MM.1S (cell line): ENCODE measurements around the gene PHPT1.

Experiments
- DNase-seq: peaks from one replicate; pipeline ENCODE4 v3.0.0-alpha.2; 2015
- H2AFZ ChIP-seq: fragments of 300-600 bp; sonication (generic); 2 replicates; pipeline ENCODE4 v1.6.0; 2016; ENCODE audit warnings: antibody characterized with exemption, low read length
- H3F3A ChIP-seq: fragments of 300-600 bp; sonication (generic); 2 replicates; pipeline ENCODE4 v1.6.1; 2016; ENCODE audit warnings: mild to moderate bottlenecking, antibody characterized with exemption, low read length, moderate library complexity, mixed read lengths; ENCODE audit not compliant: insufficient read depth
- H3K27ac ChIP-seq: fragments of 300-600 bp; sonication (generic); 2 replicates; pipeline ENCODE4 v1.5.1; 2016; ENCODE audit warnings: mild to moderate bottlenecking, low read length
- H3K27me3 ChIP-seq: fragments of 300-600 bp; sonication (generic); replicated peaks from 2 replicates; pipeline ENCODE4 v1.6.0; 2016; ENCODE audit warnings: low read length; ENCODE audit not compliant: insufficient read depth
- H3K36me3 ChIP-seq: fragments of 300-600 bp; sonication (generic); replicated peaks from 2 replicates; pipeline ENCODE4 v1.6.1; 2016; ENCODE audit warnings: mild to moderate bottlenecking, low read length, mixed read lengths; ENCODE audit not compliant: insufficient read depth
- H3K4me1 ChIP-seq: fragments of 300-600 bp; sonication (generic); 2 replicates; pipeline ENCODE4 v1.6.1; 2016; ENCODE audit warnings: low read length, mixed read lengths
- H3K4me2 ChIP-seq: fragments of 300-600 bp; sonication (generic); 2 replicates; pipeline ENCODE4 v1.6.0; 2016; ENCODE audit warnings: low read depth, low read length
- H3K4me3 ChIP-seq: fragments of 300-600 bp; sonication (generic); 2 replicates; pipeline ENCODE4 v1.5.1; 2016; ENCODE audit warnings: low read length, mixed read lengths
- H3K79me2 ChIP-seq: fragments of 300-600 bp; sonication (generic); 2 replicates; pipeline ENCODE4 v1.6.1; 2016; ENCODE audit warnings: mixed run types, low read length, mixed read lengths
- H3K9ac ChIP-seq: fragments of 300-600 bp; sonication (generic); 2 replicates; pipeline ENCODE4 v1.6.1; 2016; ENCODE audit warnings: low read length, mixed read lengths
- H3K9me2 ChIP-seq: fragments of 300-600 bp; sonication (generic); replicated peaks from 2 replicates; pipeline ENCODE4 v1.6.1; 2016; ENCODE audit warnings: mild to moderate bottlenecking, low read length, mixed read lengths; ENCODE audit not compliant: insufficient read depth
- H3K9me3 ChIP-seq: fragments of 300-600 bp; sonication (generic); replicated peaks from 2 replicates; pipeline ENCODE4 v1.6.1; 2016; ENCODE audit warnings: mild to moderate bottlenecking, low read length, mixed read lengths; ENCODE audit not compliant: insufficient read depth
- H4K20me1 ChIP-seq: fragments of 300-600 bp; sonication (generic); 2 replicates; pipeline ENCODE4 v1.6.1; 2016; ENCODE audit warnings: mild to moderate bottlenecking, low read length, moderate library complexity, mixed read lengths; ENCODE audit not compliant: insufficient read depth
- EZH2 ChIP-seq: fragments of 300-600 bp; sonication (generic); optimal IDR thresholded peaks from 2 replicates; pipeline ENCODE3; 2017; ENCODE audit warnings: low read depth, mild to moderate bottlenecking, antibody characterized with exemption, low read length, mixed read lengths
- EZH2phosphoT487 ChIP-seq: fragments of 300-600 bp; sonication (generic); IDR thresholded peaks from 2 replicates; pipeline ENCODE4 v1.6.1; 2018; ENCODE audit warnings: antibody characterized with exemption, low read length
- TF ChIP-seq, protein P1 (sequence below): fragments of 300-600 bp; sonication (generic); IDR thresholded peaks from 2 replicates; pipeline ENCODE4 v1.5.1; 2016; ENCODE audit warnings: antibody characterized with exemption, low read length, mixed read lengths

Gene PHPT1

DNA sequence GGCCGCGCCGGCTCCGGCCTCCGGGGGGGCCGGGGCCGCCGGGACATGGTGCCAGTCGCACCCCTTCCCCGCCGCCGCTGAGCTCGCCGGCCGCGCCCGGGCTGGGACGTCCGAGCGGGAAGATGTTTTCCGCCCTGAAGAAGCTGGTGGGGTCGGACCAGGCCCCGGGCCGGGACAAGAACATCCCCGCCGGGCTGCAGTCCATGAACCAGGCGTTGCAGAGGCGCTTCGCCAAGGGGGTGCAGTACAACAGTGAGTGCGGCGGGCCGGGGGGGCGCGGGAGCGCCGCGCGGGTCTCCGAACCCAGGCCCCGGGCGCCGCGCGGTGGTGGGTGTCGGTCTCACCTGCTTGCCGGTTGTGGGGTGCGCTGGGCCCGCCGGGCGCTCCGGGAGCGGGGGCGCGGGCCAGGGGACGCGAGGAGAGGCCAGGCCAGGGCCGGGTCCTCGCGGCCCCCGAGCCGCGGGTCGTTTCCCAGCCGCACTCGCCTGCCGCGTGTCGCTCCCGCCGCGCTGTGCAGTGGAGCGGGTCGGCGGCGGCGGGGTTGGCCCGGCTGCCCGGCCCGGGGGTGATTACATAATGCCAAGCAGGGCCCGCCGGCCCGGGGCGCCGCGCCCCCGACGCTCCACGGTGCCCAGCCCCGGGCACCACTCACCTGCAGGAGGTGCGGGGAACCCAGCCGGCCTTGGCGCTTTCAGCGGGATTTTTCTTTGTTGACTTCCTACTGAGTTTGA, 41.0 kb upstream of the PHPT1 start:
- no peaks in the 10 kb centered on the region for H3K27me3 ChIP-seq
- no peaks in the 10 kb centered on the region for H3K9me2 ChIP-seq
- no peaks in the 10 kb centered on the region for H4K20me1 ChIP-seq
- peak overlapping the region; percentile 90 for H3K4me3 ChIP-seq
- no peak for TF ChIP-seq EZH2
- TF ChIP-seq EZH2phosphoT487: no peak
- TF ChIP-seq, protein P1, sequence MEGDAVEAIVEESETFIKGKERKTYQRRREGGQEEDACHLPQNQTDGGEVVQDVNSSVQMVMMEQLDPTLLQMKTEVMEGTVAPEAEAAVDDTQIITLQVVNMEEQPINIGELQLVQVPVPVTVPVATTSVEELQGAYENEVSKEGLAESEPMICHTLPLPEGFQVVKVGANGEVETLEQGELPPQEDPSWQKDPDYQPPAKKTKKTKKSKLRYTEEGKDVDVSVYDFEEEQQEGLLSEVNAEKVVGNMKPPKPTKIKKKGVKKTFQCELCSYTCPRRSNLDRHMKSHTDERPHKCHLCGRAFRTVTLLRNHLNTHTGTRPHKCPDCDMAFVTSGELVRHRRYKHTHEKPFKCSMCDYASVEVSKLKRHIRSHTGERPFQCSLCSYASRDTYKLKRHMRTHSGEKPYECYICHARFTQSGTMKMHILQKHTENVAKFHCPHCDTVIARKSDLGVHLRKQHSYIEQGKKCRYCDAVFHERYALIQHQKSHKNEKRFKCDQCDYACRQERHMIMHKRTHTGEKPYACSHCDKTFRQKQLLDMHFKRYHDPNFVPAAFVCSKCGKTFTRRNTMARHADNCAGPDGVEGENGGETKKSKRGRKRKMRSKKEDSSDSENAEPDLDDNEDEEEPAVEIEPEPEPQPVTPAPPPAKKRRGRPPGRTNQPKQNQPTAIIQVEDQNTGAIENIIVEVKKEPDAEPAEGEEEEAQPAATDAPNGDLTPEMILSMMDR: no peak
- no peaks in the 10 kb centered on the region for H3K9me3 ChIP-seq
- H3K27ac ChIP-seq: no peak overlapping the region
- peak overlapping the region; percentile 57 for H3K4me2 ChIP-seq
- H3K4me1 ChIP-seq: peaks cover 21% of the 10 kb centered on the region; the same call in 1 of the 2 replicates
- H3F3A ChIP-seq: peaks cover 3% of the 10 kb centered on the region; the same call in 1 of the 2 replicates
- H3K79me2 ChIP-seq: peaks cover 62% of the 10 kb centered on the region
- peak overlapping the region; percentile 81 for H3K9ac ChIP-seq
- H2AFZ ChIP-seq: no peak overlapping the region; the same call in 1 of the 2 replicates
- no peaks in the 10 kb centered on the region for H3K36me3 ChIP-seq
- peak; percentile 22 for DNase-seq

DNA sequence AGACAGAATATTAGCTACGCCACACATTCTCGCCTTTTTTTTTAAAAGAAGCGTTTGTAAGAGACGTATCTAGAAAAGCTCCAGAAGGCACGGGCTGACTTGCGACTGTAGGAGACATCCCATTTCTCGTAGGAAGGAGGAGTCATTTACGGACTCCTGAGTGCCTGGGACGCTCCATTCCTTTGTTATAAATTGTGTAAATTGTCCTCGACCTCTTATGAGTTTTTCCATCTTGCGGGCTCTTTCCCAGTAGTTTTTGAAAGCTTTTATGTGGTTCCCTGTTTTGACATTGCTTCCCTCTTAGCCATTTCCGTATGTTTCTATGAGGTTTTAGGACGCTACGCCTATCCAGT, 40.4 kb upstream of the PHPT1 start:
- no peaks in the 10 kb centered on the region for H3K36me3 ChIP-seq
- no peaks in the 10 kb centered on the region for H4K20me1 ChIP-seq
- H3K9ac ChIP-seq: peak overlapping the region; percentile 58; the same call in 1 of the 2 replicates
- H3K9me3 ChIP-seq: no peaks in the 10 kb centered on the region
- H3K4me2 ChIP-seq: peak overlapping the region; percentile 57
- no peaks in the 10 kb centered on the region for H3K27me3 ChIP-seq
- H3F3A ChIP-seq: peaks cover 3% of the 10 kb centered on the region; the same call in 1 of the 2 replicates
- no peaks in the 10 kb centered on the region for H3K9me2 ChIP-seq
- H3K4me1 ChIP-seq: peaks cover 21% of the 10 kb centered on the region; the same call in 1 of the 2 replicates
- peaks cover 65% of the 10 kb centered on the region for H3K79me2 ChIP-seq
- H3K4me3 ChIP-seq: peak overlapping the region; percentile 90
- H3K27ac ChIP-seq: no peak overlapping the region
- TF ChIP-seq, protein P1: no peak
- DNase-seq: peak; percentile 14
- H2AFZ ChIP-seq: no peak overlapping the region

DNA sequence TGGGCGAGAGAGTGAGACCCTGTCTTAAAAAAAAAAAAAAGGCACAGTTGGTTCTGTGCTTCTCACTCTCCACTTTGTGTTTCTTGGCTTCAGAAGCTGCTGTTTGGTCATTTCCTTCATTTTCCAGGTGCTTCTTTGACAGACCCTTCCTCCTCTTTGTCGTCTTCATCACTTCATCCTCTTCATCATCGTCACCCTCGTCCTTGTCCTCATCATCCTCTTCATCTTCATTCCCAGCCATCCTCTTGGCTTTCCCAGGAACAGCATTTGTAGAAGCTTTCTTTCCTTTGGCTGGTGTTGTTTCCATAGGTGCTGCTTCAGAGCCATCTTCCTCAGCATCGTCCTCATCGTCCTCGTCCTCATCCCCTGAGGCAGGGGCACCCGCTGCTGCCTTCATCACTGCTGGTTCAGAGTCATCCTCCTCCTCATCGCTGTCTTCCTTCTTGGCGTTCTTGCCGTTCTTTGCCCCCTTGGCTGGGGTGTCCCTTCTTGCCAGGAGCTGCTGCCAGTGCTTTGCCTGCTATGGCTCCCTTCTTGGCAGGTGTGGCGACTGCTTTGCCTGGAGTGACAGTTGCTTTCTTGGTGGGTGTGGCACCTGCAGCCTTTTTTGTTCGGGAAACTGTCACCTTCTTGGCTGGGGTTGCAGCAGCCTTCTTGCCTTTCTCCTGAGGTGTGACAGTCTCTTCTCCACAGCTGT, 34.3 kb upstream of the PHPT1 start:
- Histone ChIP-seq H3K4me2 (no peak overlapping the region), H3K27me3 (no peaks in the 10 kb centered on the region), H4K20me1 (no peaks in the 10 kb centered on the region), H3K4me1 (peaks cover 4% of the 10 kb centered on the region; the same call in 1 of the 2 replicates), H3K9me2 (no peaks in the 10 kb centered on the region), H3K27ac (no peak overlapping the region), H3F3A (no peaks in the 10 kb centered on the region), H3K9ac (no peak overlapping the region), H3K36me3 (no peaks in the 10 kb centered on the region), H3K4me3 (no peak overlapping the region), H2AFZ (no peak overlapping the region), H3K79me2 (peaks cover 65% of the 10 kb centered on the region), H3K9me3 (no peaks in the 10 kb centered on the region)
- TF ChIP-seq EZH2 (no peak), EZH2phosphoT487 (no peak)
- TF ChIP-seq, protein P1: no peak
- no peak for DNase-seq
